GM18870 (cell line): ENCODE results near the gene CFHR1.
"Not testable (repeated sequence)": the region's sequence is repeated elsewhere in the genome, so short reads cannot be mapped to it uniquely, and the experiment has no call there.

Experiments
- ATAC-seq: cut with Tn5 transposase; IDR thresholded peaks from one replicate; pipeline ENCODE4 v1.9.1; 2021; ENCODE audit warnings: moderate library complexity; ENCODE audit not compliant: unreplicated experiment

The CFHR1 gene

GRCh38 chr1:196819531-196819930 lies at the start of gene CFHR1:
TSS of gene CFHR1 (plus strand) at chr1:196819731. CDS start at chr1:196819845, 114 bp downstream.
- ATAC-seq: not testable (repeated sequence)

GRCh38 chr1:196769823-196770222 lies 49.7 kb upstream of the CFHR1 start:
- ATAC-seq: not testable (repeated sequence)

GRCh38 chr1:196773713-196774112 lies 45.8 kb upstream of the CFHR1 start:
- ATAC-seq: no peak

GRCh38 chr1:196774175-196774574 lies 45.4 kb upstream of the CFHR1 start:
- ATAC-seq: no peak

- peak; percentile 98 for ATAC-seq
Observed at GRCh38 chr1:196774603-196775002, 44.9 kb upstream of the CFHR1 start, which contains the start of gene CFHR3. TSS of gene CFHR3 (plus strand) at chr1:196774840. CDS start at chr1:196774887, 47 bp downstream.

GRCh38 chr1:196777603-196778002 lies 41.9 kb upstream of the CFHR1 start:
- no peak for ATAC-seq

GRCh38 chr1:196779093-196779492 lies 40.4 kb upstream of the CFHR1 start:
- no peak for ATAC-seq

- ATAC-seq: not testable (repeated sequence)
Observed at GRCh38 chr1:196791252-196791651, 28.3 kb upstream of the CFHR1 start.

GRCh38 chr1:196794103-196794502 lies 25.4 kb upstream of the CFHR1 start:
- ATAC-seq: not testable (repeated sequence)

- ATAC-seq: no peak
Observed at GRCh38 chr1:196797891-196798290, 21.6 kb upstream of the CFHR1 start.

- not testable (repeated sequence) for ATAC-seq
Observed at GRCh38 chr1:196801920-196802319, 17.6 kb upstream of the CFHR1 start.

- ATAC-seq: no peak
Observed at GRCh38 chr1:196808529-196809235, 10.8 kb upstream of the CFHR1 start.

- ATAC-seq: not testable (repeated sequence)
Observed at GRCh38 chr1:196817442-196817841, 2.1 kb upstream of the CFHR1 start.

- not testable (repeated sequence) for ATAC-seq
Observed at GRCh38 chr1:196827860-196828259, 8.3 kb downstream of the CFHR1 start.

GRCh38 chr1:196849613-196850492 lies 30.3 kb downstream of the CFHR1 start:
- not testable (repeated sequence) for ATAC-seq

- ATAC-seq: no peak
Observed at GRCh38 chr1:196856053-196856452, 36.5 kb downstream of the CFHR1 start.

- ATAC-seq: no peak
Observed at GRCh38 chr1:196857188-196857587, 37.7 kb downstream of the CFHR1 start.

- no peak for ATAC-seq
Observed at GRCh38 chr1:196858811-196859210, 39.3 kb downstream of the CFHR1 start.

GRCh38 chr1:196860323-196860884 lies 40.9 kb downstream of the CFHR1 start:
- ATAC-seq: no peak

GRCh38 chr1:196861429-196861828 lies 41.9 kb downstream of the CFHR1 start:
- no peak for ATAC-seq

- ATAC-seq: no peak
Observed at GRCh38 chr1:196866974-196867373, 47.4 kb downstream of the CFHR1 start.
